SK-N-SH treated with all-trans-retinoic acid at 6 μM for 48 hours (cell line): Measurements from ENCODE around the gene CAD.

Experiments used
- ARNTL ChIP-seq: fragments of 450-650 bp; formaldehyde crosslinking; IDR thresholded peaks from 2 replicates; pipeline ENCODE4 v1.5.0; 2020; ENCODE audit warnings: low read depth, mild to moderate bottlenecking, moderate library complexity, borderline replicate concordance
- GLIS3 ChIP-seq: fragments of 250-450 bp; sonication (Bioruptor Pico); IDR thresholded peaks from 2 replicates; pipeline ENCODE4 v1.5.0; 2020; ENCODE audit warnings: mild to moderate bottlenecking, moderate library complexity
- ISL1 ChIP-seq: fragments of 250-450 bp; sonication (Bioruptor Pico); IDR thresholded peaks from 2 replicates; pipeline ENCODE4 v2.1.2; 2022; ENCODE audit warnings: mild to moderate bottlenecking, moderate library complexity
- OSR1 ChIP-seq: fragments of 250-450 bp; sonication (Bioruptor Pico); IDR thresholded peaks from 2 replicates; pipeline ENCODE4 v1.8.0; 2022; ENCODE audit warnings: moderate library complexity, mild to moderate bottlenecking, inconsistent platforms
- RARB ChIP-seq: fragments of 250-450 bp; sonication (Bioruptor Pico); IDR thresholded peaks from 2 replicates; pipeline ENCODE4 v1.8.0; 2021; ENCODE audit warnings: mild to moderate bottlenecking, moderate library complexity
- SNAI2 ChIP-seq: fragments of 250-450 bp; sonication (Bioruptor Pico); IDR thresholded peaks from 2 replicates; pipeline ENCODE4 v1.5.0; 2020; ENCODE audit warnings: mild to moderate bottlenecking, moderate library complexity
- TOX ChIP-seq: fragments of 250-450 bp; sonication (Bioruptor Pico); IDR thresholded peaks from 2 replicates; pipeline ENCODE4 v1.8.0; 2021; ENCODE audit warnings: mild to moderate bottlenecking, moderate library complexity, borderline replicate concordance
- TSHZ2 ChIP-seq: fragments of 250-450 bp; sonication (Bioruptor Pico); IDR thresholded peaks from 2 replicates; pipeline ENCODE4 v1.5.0; 2020; ENCODE audit warnings: mild to moderate bottlenecking, moderate library complexity
- ZFP3 ChIP-seq: fragments of 250-450 bp; sonication (Bioruptor Pico); IDR thresholded peaks from 2 replicates; pipeline ENCODE4 v1.5.0; 2020; ENCODE audit warnings: mild to moderate bottlenecking, moderate library complexity
- ZNF565 ChIP-seq: fragments of 450-650 bp; formaldehyde crosslinking; conservative IDR thresholded peaks from 2 replicates; pipeline ENCODE4 v1.5.0; 2020; ENCODE audit warnings: low read depth, mild to moderate bottlenecking, moderate library complexity
- ZNF70 ChIP-seq: fragments of 450-650 bp; formaldehyde crosslinking; IDR thresholded peaks from 2 replicates; pipeline ENCODE4 v1.5.0; 2020; ENCODE audit warnings: mild to moderate bottlenecking, moderate library complexity
- ZNF8 ChIP-seq: fragments of 450-650 bp; formaldehyde crosslinking; IDR thresholded peaks from 2 replicates; pipeline ENCODE4 v1.5.0; 2020; ENCODE audit warnings: mild to moderate bottlenecking, moderate library complexity
- TF ChIP-seq, protein P1 (sequence below): fragments of 250-450 bp; sonication (Bioruptor Pico); IDR thresholded peaks from 2 replicates; pipeline ENCODE4 v1.5.1; 2020; ENCODE audit warnings: low read depth, mild to moderate bottlenecking, moderate library complexity
- TF ChIP-seq, protein P2 (sequence below): fragments of 250-450 bp; sonication (Bioruptor Pico); IDR thresholded peaks from 2 replicates; pipeline ENCODE4 v1.8.0; 2020; ENCODE audit warnings: mild to moderate bottlenecking, moderate library complexity, borderline replicate concordance

- TF ChIP-seq RARB (CRISPR knock-in tag) (no peak), OSR1 (CRISPR knock-in tag) (no peak), TOX (no peak), ZNF70 (CRISPR knock-in tag) (no peak), GLIS3 (CRISPR knock-in tag) (no peak), ZFP3 (CRISPR knock-in tag) (no peak), TSHZ2 (CRISPR knock-in tag) (no peak), ISL1 (CRISPR knock-in tag) (no peak), ARNTL (no peak), SNAI2 (CRISPR knock-in tag) (no peak), ZNF8 (no peak), ZNF565 (no peak)
- TF ChIP-seq, protein P1, sequence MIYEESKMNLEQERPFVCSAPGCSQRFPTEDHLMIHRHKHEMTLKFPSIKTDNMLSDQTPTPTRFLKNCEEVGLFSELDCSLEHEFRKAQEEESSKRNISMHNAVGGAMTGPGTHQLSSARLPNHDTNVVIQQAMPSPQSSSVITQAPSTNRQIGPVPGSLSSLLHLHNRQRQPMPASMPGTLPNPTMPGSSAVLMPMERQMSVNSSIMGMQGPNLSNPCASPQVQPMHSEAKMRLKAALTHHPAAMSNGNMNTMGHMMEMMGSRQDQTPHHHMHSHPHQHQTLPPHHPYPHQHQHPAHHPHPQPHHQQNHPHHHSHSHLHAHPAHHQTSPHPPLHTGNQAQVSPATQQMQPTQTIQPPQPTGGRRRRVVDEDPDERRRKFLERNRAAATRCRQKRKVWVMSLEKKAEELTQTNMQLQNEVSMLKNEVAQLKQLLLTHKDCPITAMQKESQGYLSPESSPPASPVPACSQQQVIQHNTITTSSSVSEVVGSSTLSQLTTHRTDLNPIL (CRISPR knock-in tag) = no peak
- TF ChIP-seq, protein P2, sequence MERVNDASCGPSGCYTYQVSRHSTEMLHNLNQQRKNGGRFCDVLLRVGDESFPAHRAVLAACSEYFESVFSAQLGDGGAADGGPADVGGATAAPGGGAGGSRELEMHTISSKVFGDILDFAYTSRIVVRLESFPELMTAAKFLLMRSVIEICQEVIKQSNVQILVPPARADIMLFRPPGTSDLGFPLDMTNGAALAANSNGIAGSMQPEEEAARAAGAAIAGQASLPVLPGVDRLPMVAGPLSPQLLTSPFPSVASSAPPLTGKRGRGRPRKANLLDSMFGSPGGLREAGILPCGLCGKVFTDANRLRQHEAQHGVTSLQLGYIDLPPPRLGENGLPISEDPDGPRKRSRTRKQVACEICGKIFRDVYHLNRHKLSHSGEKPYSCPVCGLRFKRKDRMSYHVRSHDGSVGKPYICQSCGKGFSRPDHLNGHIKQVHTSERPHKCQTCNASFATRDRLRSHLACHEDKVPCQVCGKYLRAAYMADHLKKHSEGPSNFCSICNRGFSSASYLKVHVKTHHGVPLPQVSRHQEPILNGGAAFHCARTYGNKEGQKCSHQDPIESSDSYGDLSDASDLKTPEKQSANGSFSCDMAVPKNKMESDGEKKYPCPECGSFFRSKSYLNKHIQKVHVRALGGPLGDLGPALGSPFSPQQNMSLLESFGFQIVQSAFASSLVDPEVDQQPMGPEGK (CRISPR knock-in tag) = no peak
Observed at GRCh38 chr2:27208486-27209050, 8.6 kb upstream of the CAD start.
